ENCODE measurements around the gene CFAP99. TPM values are rescaled to one million over a fixed set of nuclear protein-coding genes. Genes with fewer than 3 reads are reported as not detected.
"Not testable (repeated sequence)": the region's sequence is repeated elsewhere in the genome, so short reads cannot be mapped to it uniquely, and the experiment has no call there.

The CFAP99 gene
- total and polyA plus RNA-seq, 5 experiments from 2014 or later, result 0.05 TPM; not detected in 4

DNA sequence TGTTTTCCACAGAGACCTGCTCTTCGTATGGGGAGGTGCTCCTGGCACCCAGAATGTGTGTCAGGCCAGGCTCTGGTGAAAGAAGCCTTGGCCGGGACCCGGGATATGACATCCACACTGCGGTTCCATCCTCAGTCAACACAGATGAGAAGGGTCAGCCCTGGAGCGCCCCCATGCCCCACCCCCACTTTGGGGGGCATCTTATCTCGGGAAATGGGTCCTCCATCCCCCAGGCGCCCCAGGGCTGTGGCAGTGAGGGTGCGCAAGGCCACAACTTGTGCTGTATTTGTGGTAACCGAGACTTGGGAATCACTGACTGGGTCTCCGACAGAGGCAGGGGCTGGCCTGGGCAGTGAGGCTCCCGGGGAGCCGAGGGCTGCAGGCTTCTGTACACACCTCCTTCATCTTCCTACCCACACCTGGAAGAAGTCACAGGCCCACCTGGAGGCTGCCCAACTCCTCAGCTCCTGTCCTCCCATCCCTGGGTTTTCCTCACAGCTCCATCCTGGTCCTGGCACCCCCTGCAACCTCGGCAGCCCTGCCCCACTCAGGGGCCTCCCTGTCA, 8.0 kb downstream of the CFAP99 start:
- Mint-ChIP-seq H3K36me3 (no peaks in the 10 kb centered on the region), H3K27me3 (peaks cover 7 to 38% (median 13%) of the 10 kb centered on the region in 5 donors), H3K9me3 (no peaks in the 10 kb centered on the region), H3K4me3 (no peak overlapping the region), H3K4me1 (no peaks in the 10 kb centered on the region), H3K27ac (no peak overlapping the region)
- ATAC-seq (no peak), DNase-seq (no peak)
- POLR2A ChIA-PET, result no interaction called here

DNA sequence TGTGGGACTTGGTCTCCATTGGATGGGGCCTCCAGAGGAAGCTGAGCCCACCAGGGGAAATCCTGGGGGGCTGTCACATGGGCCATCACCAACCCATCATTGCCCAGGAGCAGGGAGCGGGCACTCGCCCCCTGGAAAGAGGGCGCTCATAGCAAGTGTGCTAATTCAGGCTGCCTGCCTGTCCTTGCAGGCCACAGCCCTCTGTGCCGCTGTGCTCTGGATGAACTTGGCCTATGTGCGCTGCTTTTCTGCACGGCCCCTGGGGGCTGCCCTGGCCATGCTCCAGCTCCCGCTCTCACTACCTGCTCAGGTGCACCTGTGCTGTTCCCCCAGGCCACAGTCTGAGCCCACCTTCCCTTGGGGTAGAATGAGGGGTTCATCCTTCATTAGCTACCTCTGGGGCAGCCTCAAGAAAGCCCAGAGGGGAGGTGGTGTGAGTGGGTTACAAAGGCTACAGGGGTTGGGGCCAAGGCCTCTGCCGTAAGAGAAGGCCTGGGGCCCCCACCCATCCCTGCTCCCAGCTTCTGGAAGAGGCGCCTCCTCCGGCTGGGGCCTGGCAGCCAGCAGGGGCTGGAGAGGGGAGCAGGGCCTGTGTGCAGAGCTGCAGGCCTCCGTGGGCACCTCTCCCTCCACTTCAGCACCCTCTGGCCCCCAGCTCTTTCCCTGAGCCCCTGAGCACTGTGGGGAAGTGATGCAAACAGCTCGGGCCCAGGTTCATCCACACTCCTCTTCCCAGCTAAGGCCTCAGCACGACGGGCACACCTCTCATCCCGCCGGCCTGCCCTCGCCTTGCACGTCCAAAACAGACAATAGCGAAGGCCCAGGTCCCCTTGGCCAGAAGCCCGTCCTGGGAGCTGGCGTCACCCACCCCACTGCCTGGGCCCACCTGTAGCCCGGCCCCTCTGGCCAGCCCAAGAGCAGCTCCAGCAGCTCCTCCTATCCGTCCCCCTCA, 8.9 kb downstream of the CFAP99 start:
- Mint-ChIP-seq H3K36me3 (no peaks in the 10 kb centered on the region), H3K27ac (no peak overlapping the region), H3K4me3 (no peak overlapping the region), H3K27me3 (peaks cover 6 to 30% (median 7%) of the 10 kb centered on the region in 5 donors), H3K4me1 (no peaks in the 10 kb centered on the region), H3K9me3 (no peaks in the 10 kb centered on the region)
- ATAC-seq, result no peak
- DNase-seq, result no peak
- POLR2A ChIA-PET, result interaction anchor here (0.6 kb wide), 1 partner anchor 415 kb away, joined by 3 read pairs; no protein-coding TSS in a partner anchor

DNA sequence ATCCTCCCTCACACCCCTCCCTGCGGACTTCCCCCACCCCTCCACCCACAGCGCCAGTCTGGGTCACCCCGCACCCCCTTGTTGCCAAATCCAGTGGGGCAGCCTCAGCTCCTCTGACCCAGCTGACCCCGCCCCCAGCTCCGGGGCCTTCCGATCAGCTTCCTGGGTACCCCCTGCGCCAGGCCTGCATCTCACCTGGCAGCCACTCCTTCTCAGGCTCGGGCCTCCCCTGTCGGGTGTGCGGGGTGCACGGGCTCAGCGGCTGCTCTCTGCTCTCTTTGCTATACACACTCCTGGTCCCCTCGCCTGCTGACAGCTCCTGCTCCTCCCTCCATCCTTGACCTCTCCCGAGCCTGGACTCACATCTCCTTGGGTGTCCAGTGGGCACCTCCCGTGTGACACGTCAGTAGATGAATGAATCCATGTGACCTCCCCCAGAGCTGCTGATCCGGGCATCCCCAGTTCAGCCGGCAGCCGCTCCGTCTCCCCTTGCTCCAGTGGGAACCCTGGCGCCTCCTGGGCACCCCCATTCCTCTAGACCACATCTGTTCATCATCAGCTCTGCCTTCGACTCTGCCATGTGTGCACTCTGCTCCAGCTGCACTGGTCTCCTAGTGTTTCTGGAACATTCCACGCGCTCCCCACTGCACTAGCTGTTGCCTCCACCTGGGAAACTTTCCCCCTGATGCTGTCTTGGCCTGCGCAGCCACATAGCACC, 9.9 kb downstream of the CFAP99 start:
- no peaks in the 10 kb centered on the region for H3K4me1 Mint-ChIP-seq
- no peaks in the 10 kb centered on the region for H3K9me3 Mint-ChIP-seq
- POLR2A ChIA-PET, result interaction anchor here (0.6 kb wide), 1 partner anchor 414 kb away, joined by 3 read pairs; no protein-coding TSS in a partner anchor
- ATAC-seq (no peak), DNase-seq (no peak)
- peaks cover 6 to 24% (median 7%) of the 10 kb centered on the region in 5 donors for H3K27me3 Mint-ChIP-seq
- H3K27ac Mint-ChIP-seq, result peak overlapping the region in 1 of 10 donors; percentile 63
- H3K4me3 Mint-ChIP-seq, result no peak overlapping the region
- no peaks in the 10 kb centered on the region for H3K36me3 Mint-ChIP-seq

DNA sequence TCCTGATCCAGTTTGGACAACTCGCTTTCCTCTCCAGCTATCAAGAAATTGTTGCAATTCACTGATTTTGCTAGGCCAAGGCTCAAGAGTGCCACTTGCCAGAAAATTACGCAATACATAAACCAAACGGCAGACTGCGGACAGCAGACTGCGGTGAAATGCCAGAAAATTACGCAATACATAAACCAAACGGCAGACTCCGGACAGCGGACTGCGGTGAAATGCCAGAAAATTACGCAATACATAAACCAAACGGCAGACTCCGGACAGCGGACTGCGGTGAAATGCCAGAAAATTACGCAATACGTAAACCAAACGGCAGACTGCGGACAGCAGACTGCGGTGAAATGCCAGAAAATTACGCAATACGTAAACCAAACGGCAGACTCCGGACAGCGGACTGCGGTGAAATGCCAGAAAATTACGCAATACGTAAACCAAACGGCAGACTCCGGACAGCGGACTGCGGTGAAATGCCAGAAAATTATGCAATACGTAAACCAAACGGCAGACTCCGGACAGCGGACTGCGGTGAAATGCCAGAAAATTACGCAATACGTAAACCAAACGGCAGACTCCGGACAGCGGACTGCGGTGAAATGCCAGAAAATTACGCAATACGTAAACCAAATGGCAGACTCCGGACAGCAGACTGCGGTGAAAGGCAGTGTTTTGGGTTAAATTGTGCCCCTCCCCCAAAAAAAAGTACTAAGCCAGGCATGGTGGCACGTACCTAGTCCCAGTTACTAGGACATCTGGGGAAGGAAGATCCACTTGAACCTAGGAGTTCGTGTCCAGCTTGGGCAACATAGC, 11.4 kb downstream of the CFAP99 start:
- not testable (repeated sequence) for H3K9me3 Mint-ChIP-seq, H3K36me3 Mint-ChIP-seq, DNase-seq, H3K4me1 Mint-ChIP-seq, H3K4me3 Mint-ChIP-seq, H3K27ac Mint-ChIP-seq, ATAC-seq
- H3K27me3 Mint-ChIP-seq, result peaks cover under 1 to 15% (median 1%) of the 10 kb centered on the region in 5 donors
- POLR2A ChIA-PET, result interaction anchor here (0.6 kb wide), 1 partner anchor 73 kb away, joined by 4 read pairs; no protein-coding TSS in a partner anchor

DNA sequence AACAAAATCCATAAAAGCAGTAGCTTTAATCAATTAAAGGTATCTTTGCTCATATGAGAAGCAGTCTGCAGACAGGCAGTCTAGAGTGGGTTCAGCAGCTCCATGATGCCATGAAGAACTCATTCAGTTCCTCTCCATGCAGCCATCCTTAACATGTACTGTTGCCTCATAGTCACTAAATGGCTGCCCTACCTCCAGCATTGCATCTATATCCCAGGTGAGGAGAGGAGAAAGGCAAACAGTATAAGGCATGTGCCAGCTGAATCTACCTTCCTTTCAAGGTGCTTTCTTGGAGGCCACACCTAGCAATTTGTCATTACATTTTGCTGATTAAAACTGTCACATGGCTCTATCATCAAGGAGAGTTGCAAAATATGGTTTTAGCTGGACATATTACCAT, 13.2 kb downstream of the CFAP99 start:
- no peak overlapping the region for H3K4me3 Mint-ChIP-seq
- POLR2A ChIA-PET, result no interaction called here
- no peak for DNase-seq
- no peak for ATAC-seq
- no peaks in the 10 kb centered on the region for H3K9me3 Mint-ChIP-seq
- H3K36me3 Mint-ChIP-seq, result no peaks in the 10 kb centered on the region
- no peaks in the 10 kb centered on the region for H3K4me1 Mint-ChIP-seq
- H3K27ac Mint-ChIP-seq, result no peak overlapping the region
- H3K27me3 Mint-ChIP-seq, result peaks cover 0 to 11% (median 0%) of the 10 kb centered on the region in 5 donors

DNA sequence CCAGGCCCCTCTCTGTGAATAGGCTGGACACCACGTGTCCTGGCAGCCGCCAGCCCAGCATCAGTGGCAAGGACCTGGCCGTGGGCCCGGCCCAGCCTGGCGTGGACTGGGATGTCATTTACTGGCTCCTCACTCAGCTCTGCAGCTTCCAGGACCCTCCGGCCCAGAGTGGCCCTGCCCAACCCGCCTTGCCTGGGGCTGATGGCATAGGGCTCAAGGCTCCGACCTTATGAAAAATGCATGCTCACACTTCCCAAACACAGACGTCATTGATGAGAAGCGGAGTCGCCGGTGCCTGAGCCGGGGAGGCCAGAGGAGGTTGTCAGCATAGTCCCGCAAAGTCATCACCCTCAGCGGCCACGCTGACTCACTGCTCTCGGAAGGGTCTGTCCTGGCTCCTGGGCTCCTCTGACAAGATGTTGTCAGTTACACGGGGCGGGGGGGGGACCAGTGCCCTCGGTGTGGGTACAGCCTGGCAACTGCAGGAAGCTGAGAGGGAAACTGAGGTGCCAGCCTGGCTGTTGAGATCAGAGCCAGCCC, 14.3 kb downstream of the CFAP99 start:
- POLR2A ChIA-PET, result no interaction called here
- no peak for ATAC-seq
- no peaks in the 10 kb centered on the region for H3K9me3 Mint-ChIP-seq

DNA sequence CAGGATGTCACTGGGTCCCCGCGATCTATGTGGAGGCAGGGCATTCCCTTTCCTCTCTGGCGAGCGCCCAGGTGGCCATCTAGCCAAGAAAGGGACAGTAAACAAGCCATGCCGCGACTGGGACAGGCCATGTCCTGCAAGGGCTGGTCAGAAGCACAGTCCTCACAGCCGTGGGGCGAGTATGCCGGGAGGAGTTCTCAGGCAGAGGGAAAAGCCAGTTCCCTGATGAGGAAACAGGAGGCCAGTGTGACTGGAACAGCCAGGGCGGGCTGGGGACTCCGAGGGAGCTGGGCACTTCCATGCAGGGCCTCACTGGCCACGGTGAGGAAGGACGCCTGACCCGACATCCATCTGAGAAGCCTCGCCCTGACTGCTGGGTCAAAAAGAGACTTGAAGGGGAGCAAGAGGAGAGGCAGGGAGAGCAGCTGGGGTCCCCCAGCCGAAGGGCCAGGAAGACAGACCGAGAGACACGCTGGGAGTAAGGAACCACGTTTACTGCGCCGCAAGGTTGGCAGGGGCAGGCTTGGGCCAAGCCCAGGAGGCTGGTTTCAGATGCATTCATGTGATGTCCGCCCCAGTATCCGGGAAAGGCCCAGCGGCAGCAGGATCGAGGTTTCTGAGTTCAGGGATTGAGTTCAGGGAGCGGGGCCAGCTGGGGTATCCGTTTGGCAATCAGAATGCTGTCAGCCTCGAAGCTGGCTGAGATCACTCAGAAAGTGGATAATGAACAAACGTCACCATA, 15.0 kb downstream of the CFAP99 start:
- H3K9me3 Mint-ChIP-seq, result no peaks in the 10 kb centered on the region
- no peaks in the 10 kb centered on the region for H3K4me1 Mint-ChIP-seq
- no peak for DNase-seq
- H3K4me3 Mint-ChIP-seq, result no peak overlapping the region
- H3K27me3 Mint-ChIP-seq, result peaks cover 0 to 4% (median 0%) of the 10 kb centered on the region in 5 donors
- ATAC-seq, result no peak
- peak overlapping the region in 4 of 10 donors; percentile 15 to 65 (median 41) for H3K27ac Mint-ChIP-seq
- no peaks in the 10 kb centered on the region for H3K36me3 Mint-ChIP-seq
- POLR2A ChIA-PET, result no interaction called here

More for the DNA sequence above, 14.3 kb downstream of the CFAP99 start:
- Mint-ChIP-seq H3K4me1 (no peaks in the 10 kb centered on the region), H3K27me3 (peaks cover 0 to 11% (median 0%) of the 10 kb centered on the region in 5 donors), H3K36me3 (no peaks in the 10 kb centered on the region), H3K4me3 (no peak overlapping the region), H3K27ac (no peak overlapping the region)
- no peak for DNase-seq

DNA sequence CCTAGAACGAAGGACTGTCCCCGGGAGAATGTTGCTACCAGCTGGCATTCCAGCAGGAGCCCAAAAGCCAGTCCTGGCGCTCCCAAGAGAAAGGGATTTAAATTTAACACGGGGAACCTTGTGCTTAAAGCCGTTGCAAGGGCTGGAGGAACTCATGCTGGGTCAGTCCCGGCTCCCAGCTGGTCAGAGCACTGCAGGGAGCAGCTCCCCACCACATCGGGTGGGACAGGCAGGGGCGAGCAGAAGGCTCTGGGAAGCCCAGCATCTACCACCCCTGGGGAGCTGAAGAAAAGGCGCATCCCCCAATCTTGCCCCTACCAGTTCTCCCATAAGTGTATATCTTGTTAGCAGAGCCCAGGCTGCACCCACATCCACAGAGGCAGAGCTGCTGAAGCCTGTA, 15.7 kb downstream of the CFAP99 start:
- POLR2A ChIA-PET, result no interaction called here
- no peak for ATAC-seq
- DNase-seq, result no peak
- no peak overlapping the region for H3K4me3 Mint-ChIP-seq
- no peaks in the 10 kb centered on the region for H3K9me3 Mint-ChIP-seq
- H3K27ac Mint-ChIP-seq, result no peak overlapping the region
- no peaks in the 10 kb centered on the region for H3K27me3 Mint-ChIP-seq
- H3K4me1 Mint-ChIP-seq, result no peaks in the 10 kb centered on the region
- H3K36me3 Mint-ChIP-seq, result no peaks in the 10 kb centered on the region

DNA sequence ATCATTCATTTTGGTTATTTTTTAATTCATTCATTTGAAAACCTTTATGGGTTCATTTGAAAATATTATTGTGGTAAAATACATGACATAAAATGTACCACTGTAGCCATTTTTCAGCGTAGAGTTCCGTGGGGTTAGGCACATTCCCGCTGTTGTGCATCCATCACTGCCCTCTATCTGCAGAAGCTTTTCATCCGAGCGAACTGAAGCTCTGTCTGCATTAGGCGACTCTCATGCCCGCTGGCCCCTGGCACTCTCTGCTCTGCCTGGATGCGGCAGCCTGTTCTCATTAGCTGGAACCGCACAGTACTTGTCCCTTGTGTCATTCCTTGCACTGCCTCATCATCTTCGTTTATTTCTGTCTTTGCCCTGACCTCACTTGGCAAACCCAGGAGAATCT, 17.5 kb downstream of the CFAP99 start:
- DNase-seq, result no peak
- POLR2A ChIA-PET, result interaction anchor here (1.1 kb wide), 1 partner anchor 216 kb away, joined by 3 read pairs; no protein-coding TSS in a partner anchor

DNA sequence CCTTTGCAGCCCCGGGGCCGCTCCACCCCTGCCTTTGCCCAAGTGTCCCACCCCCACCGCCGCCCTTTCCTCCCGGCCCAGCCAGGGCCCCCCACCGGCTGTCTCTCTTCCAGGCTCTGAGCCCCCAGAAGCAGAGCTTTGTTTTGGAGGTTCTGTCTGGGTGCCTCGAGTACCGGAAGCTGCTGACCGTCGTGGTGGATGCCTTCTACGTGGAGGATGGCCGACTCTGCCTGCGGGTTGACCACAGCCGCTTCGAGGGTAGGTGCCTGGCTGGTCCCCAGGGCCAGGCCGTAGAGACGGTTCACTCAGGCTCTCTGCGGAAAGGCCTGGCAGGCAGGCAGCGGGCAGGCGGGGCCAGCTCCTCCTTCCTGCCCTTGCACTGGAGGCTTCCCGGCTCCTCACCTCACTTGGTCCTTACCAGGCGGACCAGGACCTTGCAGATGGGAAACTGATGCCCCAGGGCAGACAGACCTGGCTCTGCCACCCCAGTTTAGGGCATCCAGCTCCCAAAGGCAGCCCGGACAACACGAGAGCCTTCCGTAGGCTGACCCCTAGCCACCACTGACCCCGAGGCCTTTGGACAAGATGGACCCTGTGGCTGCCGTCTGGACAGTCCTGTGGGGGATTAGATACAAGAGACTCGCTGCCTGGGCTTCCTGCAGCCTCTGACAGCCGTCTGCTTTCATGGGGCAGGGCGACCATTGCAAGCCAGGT, 18.2 kb downstream of the CFAP99 start:
- DNase-seq (no peak), ATAC-seq (no peak)
- Mint-ChIP-seq H3K9me3 (no peaks in the 10 kb centered on the region), H3K27me3 (no peaks in the 10 kb centered on the region), H3K36me3 (no peaks in the 10 kb centered on the region), H3K4me1 (peaks cover 2 to 7% (median 4%) of the 10 kb centered on the region in 4 donors), H3K27ac (no peak overlapping the region), H3K4me3 (no peak overlapping the region)
- POLR2A ChIA-PET, result interaction anchor here (1.1 kb wide), 1 partner anchor 216 kb away, joined by 3 read pairs; no protein-coding TSS in a partner anchor

More for the DNA sequence above, 17.5 kb downstream of the CFAP99 start:
- no peak for ATAC-seq
- no peak overlapping the region for H3K4me3 Mint-ChIP-seq
- H3K9me3 Mint-ChIP-seq, result no peaks in the 10 kb centered on the region
- peaks cover 0 to under 1% (median under 1%) of the 10 kb centered on the region in 4 donors for H3K4me1 Mint-ChIP-seq
- no peaks in the 10 kb centered on the region for H3K27me3 Mint-ChIP-seq
- H3K36me3 Mint-ChIP-seq, result no peaks in the 10 kb centered on the region
- no peak overlapping the region for H3K27ac Mint-ChIP-seq

Measured in naive thymus-derived CD8-positive, alpha-beta T cell (primary cell).